Right renal cortex interstitium (tissue), 3 donors: ENCODE results near the gene CALY. TPM values are rescaled to one million over a fixed set of nuclear protein-coding genes. Genes with fewer than 3 reads are reported as not detected.

Experiments used
- DNase-seq, 3 donors: peaks; one replicate each; pipeline ENCODE4 v3.0.0-alpha.2; 2013; ENCODE audit warnings: low read depth in 3 of 3, low spot score in 2 of 3
- polyA plus RNA-seq, 3 donors: library from polyadenylated mRNA; unstranded; fragments of 120-200 nt; gene quantifications; one replicate each; pipeline ENCODE4 v1.2.1, GENCODE V29; 2013; ENCODE audit not compliant: insufficient read length in 3 of 3

Gene CALY
- polyA plus RNA-seq, 3 donors, result not detected

- DNase-seq, result no peak
These were observed 21.8 kb downstream of the CALY start for GRCh38 chr10:133314911-133315310.

- DNase-seq, result no peak
These were observed 23.5 kb downstream of the CALY start for GRCh38 chr10:133313192-133313591.

- no peak for DNase-seq
These were observed 23.9 kb downstream of the CALY start for GRCh38 chr10:133312769-133313145.

GRCh38 chr10:133312016-133312768 lies 24.5 kb downstream of the CALY start:
- DNase-seq, result no peak

GRCh38 chr10:133311570-133311969 lies 25.1 kb downstream of the CALY start:
- DNase-seq, result no peak

- DNase-seq, result no peak
These were observed 25.9 kb downstream of the CALY start for GRCh38 chr10:133310789-133311188.

GRCh38 chr10:133310399-133310755 lies 26.3 kb downstream of the CALY start:
- DNase-seq, result no peak

- DNase-seq, result no peak
These were observed 26.8 kb downstream of the CALY start for GRCh38 chr10:133309720-133310398.

- DNase-seq, result peak in 1 of 3 donors; percentile 67
These were observed 27.5 kb downstream of the CALY start for GRCh38 chr10:133309100-133309719.

- peak in 2 of 3 donors; percentile 72 to 74 for DNase-seq
These were observed 28.1 kb downstream of the CALY start, which contains the start of the genes TUBGCP2 and ZNF511 for GRCh38 chr10:133308421-133309099. TSS of gene TUBGCP2 (minus strand) at chr10:133308872. CDS start at chr10:133302941, 5,931 bp downstream. TSS of gene ZNF511 (plus strand) at chr10:133308914. CDS start at chr10:133308944, 30 bp downstream.

- DNase-seq, result peak in 1 of 3 donors; percentile 66
These were observed 28.8 kb downstream of the CALY start for GRCh38 chr10:133307776-133308420.

GRCh38 chr10:133306941-133307379 lies 29.7 kb downstream of the CALY start:
- no peak for DNase-seq

GRCh38 chr10:133306097-133306476 lies 30.6 kb downstream of the CALY start:
- DNase-seq, result no peak

GRCh38 chr10:133303206-133303605 lies 33.5 kb downstream of the CALY start:
- DNase-seq, result no peak

- no peak for DNase-seq
These were observed 34.5 kb downstream of the CALY start for GRCh38 chr10:133302230-133302629.

- DNase-seq, result no peak
These were observed 37.0 kb downstream of the CALY start for GRCh38 chr10:133299738-133300137.

- DNase-seq, result no peak
These were observed 37.5 kb downstream of the CALY start for GRCh38 chr10:133299224-133299623.

- DNase-seq, result no peak
These were observed 38.2 kb downstream of the CALY start for GRCh38 chr10:133298466-133298865.

GRCh38 chr10:133297504-133297903 lies 39.2 kb downstream of the CALY start:
- no peak for DNase-seq
